Epidermal melanocyte (primary cell): ENCODE results near the gene CCDC50.
A peak's percentile ranks its signal among the peaks of the same experiment; 100 is the strongest.

Source experiments
- DNase-seq: peaks from one replicate; pipeline ENCODE4 v3.0.0; 2011; ENCODE audit warnings: low spot score; ENCODE audit not compliant: insufficient read length

CCDC50 gene

DNA sequence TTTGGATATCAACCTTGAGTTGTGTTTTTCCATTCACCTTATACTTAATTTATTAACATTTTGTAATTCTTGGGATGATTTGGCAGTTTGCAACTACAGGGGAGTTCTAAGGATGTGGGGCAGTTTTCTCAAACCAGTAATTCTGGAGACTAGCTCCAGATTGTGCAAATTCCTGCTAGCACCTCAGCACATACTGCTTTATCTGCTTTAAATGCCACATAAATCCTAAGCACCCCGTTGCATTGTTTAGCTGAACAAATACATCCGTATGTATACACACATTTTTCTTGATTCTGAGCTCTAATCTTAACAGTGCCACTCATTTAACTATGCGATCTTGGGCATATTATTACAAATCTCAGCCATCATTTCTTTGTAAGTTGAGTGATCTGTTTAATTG, 18.0 kb downstream of the CCDC50 start:
- DNase-seq: no peak

DNA sequence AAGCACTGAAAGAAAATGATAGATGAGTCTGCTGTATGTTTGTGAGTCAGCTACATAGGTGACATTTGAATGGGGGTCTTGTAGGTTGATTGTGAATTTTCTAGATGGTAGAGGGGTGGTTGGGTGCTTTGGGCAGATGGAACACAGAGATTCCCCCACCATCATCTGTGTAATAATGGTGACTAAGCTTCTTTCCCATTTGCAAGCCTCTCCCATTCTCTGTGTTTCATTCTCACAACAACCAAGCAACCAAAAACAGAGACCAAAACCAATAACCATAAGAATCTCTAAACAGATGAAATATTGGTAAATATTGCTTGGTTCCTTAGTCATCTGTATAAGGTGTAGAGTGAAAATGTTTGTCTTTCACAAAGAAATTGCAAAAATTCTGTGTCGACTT, 18.9 kb downstream of the CCDC50 start:
- no peak for DNase-seq

DNA sequence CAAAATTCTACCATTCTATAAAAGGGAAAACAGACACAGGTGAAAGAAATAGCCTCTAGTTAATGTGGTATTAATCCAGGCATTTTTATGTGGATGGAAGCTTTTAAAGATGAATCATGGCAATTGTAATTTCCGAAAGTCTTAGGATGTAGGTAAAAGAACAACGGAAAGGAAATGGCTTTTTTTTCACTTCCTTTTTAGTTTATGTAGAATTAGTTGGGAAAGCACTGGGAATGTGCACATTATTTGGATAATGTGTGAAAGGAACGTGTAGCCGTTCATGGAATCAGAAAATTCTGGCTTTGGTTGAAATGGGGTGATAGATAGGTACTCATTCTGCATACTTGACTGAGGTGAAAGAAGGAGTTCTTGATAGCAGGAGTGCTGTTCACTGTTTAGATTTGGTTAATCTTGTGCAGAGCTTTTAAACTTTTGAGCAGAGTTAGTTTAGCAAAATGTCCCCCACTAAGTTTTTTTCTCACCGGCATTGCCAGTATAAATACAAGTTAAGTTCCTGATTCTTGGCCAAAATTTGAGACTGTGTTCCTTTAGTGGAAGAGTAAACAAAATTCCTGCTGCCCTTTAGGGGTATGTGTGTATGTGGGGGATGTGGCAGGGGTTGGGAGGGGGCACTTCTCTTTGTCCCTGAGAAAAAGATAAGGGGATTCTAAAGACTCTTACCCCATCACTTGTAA, 21.3 kb downstream of the CCDC50 start:
- DNase-seq: no peak

DNA sequence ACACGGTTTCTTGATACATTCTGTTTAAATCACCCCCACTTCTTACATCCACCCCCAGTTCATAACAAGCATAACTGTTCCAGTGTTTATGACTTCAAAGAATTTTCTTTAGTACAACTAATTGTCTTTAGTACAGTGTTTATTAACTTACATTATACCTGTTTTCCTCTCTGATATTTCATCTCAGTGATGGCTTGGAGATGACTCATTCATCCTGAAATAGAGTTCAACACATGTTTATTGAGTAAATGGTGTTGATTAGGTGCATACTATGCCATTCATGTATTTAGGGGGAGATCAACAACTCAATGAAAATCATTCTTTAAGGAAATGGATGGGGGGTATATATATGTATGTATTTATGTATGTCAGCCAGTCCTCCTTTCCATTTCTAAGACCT, 22.8 kb downstream of the CCDC50 start:
- DNase-seq: no peak

DNA sequence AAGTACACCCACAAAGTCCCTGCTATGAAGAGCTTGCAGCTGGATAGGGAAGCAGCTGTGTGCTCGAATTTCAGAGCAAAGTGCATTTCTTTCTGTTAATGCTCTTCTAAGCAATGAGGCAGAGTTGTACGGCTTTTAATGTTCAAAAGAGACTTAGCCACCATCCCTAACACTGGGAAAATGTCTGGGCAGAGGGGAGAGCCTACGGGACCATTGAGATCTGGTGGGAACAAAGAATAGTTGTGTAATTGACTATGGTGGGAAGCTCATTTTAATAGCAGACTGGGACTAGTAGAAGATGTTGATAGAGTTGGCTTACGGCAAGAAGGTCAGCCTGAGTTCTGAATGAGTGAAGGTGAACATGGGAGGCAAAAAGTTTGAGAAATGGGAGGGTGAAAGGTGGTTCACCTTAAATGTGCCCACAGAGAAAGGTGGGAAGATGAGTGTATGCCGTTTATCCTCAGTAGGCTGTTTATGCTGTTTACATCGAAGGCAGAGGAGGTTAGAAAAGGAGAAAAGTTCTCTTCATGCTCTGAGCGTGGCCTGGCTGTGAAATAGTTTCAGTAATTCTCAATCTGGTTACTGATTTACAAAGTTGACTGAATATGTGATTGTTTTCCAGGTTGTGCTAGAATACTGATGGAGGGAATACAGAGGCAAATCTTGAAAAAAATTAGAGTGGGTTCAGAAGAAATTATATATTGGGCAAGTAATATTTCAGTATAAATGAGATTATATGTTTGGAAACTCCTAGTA, 24.0 kb downstream of the CCDC50 start:
- no peak for DNase-seq

DNA sequence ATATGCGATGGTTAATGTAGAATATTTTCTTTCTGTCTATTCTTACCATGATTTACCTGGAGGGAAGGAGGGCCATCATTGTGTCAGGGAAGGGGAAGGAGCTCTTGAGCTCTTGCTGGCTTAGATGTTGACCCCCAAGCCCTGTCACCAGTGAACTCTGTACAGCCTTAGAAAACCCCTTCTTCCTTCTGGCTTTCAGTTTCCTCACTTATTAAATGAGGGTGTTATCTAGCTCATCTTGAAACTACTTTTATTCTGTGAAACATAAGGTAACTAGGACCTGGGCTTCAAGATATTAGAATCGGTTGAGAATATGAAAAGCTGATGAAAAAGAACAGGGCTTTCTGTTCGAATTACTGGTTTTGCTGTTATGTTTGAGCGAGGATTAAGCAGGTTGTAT, 26.2 kb downstream of the CCDC50 start:
- no peak for DNase-seq

DNA sequence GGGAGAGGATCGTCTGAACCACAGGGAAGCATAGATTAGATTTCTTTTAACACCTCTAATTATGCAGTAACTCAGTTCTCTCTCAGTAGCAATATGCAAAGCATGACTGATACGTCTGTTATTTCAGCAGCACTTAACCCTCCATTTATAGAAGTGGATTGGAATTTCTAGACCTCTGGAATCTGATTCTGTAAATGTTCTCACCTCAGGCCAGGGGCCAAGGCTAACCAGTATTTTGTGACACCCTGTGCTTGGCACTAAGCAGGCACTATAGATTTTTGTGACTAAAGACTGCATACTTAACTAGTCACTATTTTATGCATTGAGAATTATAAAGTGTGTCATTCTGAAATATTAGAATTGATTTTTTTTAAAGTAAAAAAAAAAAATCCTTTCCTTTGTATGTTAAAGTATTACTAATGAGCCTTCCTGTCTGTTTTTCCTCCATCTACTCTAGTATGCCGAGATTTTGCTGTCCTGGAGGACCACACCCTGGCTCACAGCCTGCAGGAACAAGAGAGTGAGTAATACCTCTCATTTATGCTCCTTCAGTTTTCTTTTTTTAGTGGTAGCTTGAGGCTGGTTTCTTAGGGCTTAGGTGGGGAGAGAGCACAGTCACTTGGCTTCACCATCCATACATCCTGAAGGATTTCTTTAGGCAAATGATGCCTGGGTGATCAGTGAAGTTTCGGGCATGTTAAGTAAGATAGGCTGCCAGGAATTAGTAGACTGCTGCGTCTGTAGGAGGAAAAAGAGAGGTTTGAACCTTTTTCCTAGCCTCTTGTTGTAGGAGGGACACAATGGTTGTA, 27.6 kb downstream of the CCDC50 start:
- no peak for DNase-seq

DNA sequence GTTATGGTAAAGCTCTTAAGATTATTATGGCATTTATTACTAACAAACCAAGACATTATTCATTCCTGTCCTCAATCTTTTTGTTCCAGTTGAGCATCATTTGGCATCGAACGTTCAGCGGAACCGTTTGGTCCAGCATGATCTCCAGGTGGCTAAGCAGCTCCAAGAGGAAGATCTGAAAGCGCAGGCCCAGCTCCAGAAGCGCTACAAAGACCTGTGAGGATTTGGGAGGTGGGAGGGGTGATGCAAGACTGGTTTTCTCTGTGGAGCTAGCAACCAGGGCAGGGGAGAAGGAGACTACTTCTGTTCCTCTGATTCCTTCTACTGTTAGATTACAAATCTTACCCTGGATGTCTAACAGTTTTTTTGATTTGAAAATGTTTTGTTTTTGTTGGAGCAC, 28.7 kb downstream of the CCDC50 start:
- no peak for DNase-seq

DNA sequence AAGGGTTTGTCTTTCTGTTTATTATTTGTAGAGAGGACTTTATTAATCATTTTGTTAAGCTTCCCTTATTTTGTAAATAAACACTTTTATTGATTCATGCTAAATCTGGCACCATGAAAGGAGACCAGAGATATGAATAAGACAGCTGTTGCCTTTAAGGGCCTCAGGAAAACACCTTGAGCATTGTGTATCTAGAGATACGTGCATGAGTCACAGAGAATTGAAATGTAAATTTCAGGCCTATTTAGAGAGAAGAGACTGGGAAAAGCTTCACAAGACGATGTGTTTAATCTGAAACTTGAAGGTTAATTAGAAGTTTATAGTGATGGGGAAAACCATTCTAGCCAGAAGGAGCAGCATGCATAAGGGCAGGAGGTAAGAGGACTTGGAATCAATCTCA, 29.7 kb downstream of the CCDC50 start:
- DNase-seq: no peak

DNA sequence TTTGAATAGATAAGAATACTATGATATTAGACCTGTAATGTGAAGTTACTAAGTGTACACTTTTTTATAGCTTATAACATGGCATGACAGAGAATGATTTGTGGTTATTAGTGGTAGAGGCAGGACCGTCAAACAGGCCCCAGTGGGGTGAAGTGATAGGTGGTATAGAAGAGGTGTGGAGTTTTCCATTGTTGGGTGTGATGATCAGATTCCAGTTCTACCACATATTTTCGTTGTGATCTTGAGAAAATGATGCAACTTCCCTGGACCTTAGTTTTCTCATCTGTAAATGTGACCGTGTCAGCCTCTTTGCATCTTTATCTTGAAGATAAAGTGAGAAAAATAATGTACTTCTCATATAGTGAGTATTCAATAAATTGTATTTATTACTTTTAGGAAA, 31.4 kb downstream of the CCDC50 start:
- DNase-seq: no peak

DNA sequence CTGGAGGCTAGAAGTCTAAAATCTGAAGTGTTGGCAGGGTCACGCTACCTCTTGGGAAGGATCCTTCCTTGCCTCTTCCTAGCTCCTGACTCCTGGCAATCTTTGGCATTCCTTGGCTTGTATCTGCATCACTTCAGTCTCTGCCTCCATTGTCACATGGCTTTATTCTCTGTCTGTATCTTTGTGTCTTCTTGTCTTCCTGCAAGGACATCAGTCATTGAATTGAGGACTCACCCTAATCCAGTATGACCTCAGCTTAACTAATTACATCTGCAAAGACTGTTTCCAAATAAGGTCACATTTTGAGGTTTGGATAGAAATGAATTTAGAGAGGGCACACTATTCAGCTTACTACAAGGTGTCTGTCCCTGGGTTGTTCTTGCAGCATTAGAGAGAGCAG, 32.3 kb downstream of the CCDC50 start:
- no peak for DNase-seq

DNA sequence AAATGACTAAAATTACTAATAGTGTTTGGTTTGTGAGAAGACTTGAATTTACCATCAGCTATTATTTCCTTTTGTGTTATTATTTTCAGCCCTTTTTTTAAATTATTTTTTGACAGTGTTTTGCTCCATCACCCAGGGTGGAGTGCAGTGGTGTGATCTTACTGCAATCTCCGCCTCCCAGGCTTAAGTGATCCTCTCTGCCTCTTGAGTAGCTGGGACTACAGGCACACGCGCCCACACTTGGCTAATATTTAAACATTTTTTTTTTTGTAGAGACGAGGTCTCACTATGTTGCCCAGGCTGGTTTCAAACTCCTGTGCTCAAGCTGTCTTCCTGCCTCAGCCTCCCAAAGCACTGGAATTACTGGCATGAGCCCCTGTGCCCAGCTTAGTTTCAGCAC, 32.8 kb downstream of the CCDC50 start:
- no peak for DNase-seq

DNA sequence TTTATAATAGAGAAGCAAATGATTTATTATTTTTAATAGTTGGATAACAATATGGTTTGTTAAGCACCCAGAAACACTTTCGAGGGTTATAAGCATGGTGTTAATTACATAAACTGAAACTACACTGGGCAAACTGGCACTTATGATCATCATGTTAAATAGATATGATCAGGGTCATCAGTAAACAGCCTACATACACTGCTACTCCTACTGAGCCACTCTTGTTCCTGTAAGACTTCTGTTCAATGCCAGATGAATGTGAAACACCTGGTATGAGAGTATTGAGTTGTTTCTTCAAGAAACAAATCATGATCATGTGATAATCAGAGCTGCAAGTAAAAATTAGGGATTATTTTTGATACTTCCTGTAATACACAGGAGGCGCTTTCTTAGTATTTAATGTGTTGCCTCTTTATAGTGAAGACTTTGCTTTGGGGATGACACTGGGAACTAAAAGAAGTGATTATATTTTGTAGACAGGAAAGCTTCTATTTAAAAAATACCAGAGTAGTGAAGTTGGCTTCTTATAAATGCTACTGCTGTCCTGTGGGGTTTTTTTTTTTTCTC, 33.4 kb downstream of the CCDC50 start:
- DNase-seq: no peak

DNA sequence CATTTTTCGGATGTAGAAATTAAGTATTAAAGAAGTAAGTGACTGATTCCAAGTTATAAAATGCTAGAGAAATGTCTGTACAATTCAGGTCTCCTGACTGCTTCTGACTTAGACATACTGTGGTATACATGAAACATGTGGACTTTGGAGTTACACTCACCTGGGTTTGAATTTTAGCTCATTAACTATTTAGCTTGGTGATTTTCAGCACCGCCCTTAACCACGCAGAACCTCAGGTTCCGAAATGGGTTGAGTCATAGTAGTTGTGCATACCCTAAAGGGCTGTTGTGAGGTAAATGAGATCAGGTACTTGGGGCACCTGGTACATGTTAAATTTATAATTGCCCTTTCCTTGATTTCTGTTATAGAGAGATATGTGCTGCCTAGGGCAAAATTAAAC, 34.0 kb downstream of the CCDC50 start:
- DNase-seq: no peak

DNA sequence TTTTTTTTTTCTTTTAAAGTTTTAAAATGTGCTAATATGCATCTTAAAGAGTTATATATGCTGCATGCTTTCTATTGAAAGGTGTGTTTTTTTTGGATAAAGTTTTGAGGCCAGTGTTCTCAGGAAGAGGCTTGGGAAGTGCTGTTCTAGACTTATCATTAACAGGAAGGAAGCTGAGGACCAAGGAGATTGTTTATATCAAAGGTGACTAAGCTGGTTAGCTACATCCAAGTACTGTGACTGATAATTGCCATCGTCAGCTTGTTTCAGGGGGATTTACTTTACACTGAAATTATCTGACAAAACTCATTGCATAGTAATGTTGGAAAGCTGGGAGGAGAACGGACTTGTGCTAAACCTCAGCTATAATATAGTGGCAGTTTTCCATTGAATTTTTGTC, 37.5 kb downstream of the CCDC50 start:
- no peak for DNase-seq

DNA sequence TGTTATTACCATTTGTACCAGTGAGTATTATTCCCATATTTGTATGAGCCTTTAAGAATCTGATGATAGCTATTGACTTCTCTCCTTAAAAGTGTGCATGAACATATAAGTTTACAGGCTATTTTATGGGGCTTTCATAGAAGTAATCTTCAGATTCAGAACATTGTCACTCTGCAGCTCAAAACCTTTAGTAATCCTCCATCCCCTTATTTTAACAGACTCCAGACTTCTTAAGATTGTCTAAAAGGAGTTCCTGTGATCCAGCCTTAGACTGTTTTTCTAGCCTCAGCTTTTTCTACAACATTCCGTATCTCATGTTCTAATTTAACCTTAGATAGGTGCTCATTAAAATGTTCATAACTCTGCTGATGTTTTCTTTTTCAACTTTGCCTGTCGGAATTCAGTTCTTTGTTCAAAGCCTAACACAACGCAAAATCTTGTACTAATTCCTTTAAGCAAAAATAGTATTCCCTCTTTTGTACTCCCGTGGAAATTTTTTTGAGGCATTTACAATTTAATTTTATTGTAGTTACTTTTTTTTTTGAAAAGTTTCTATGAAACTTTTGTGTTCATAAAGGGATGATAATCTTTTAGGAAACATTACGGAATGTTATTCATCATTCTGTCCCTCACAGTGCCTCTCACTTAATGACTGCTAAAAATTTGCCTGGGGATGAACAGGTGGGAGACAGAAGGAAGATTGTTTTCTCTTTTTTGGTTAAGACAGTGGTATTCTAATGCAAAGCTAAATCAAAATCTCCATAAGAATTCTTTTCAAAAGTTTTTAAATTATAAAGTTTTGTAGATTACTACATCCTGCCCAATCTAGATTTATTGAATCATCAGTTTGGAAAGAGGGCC, 39.8 kb downstream of the CCDC50 start:
- no peak for DNase-seq

DNA sequence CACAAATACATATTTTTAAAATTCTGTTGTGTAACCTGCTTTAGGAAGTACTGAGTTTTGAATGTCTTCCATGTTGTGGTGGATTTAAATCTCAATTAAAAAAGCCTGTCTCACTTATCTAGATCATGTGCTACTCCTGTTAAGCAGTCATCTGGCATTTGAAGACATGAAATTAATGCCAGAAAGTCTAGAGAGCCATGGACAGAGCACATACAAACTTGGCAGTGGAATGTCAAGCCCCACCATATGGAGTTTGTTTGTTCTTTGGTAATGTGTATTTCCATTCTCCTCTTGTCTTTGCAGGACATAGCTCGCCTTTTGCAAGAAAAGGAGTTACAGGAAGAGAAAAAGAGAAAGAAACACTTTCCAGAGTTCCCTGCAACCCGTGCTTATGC, 40.4 kb downstream of the CCDC50 start:
- DNase-seq: peak; percentile 32

DNA sequence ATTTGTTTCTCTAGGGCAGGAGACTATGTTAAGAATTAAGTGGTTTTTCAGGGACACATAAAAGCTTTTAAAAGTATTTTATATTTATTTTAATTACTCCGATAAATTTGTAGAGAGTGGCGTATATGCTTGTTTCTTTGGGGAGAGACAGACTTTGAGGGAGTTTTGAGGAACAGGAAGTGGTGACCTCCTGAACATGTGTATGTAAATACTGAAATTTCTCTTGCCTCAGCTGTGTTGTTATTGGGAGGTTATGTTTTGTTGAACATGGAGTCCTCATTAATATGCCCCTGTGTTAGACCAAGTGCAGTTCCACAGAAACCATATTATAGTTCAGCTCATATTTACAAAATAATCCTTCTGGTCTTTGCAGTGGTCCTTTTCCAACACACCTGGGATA, 42.9 kb downstream of the CCDC50 start:
- no peak for DNase-seq

DNA sequence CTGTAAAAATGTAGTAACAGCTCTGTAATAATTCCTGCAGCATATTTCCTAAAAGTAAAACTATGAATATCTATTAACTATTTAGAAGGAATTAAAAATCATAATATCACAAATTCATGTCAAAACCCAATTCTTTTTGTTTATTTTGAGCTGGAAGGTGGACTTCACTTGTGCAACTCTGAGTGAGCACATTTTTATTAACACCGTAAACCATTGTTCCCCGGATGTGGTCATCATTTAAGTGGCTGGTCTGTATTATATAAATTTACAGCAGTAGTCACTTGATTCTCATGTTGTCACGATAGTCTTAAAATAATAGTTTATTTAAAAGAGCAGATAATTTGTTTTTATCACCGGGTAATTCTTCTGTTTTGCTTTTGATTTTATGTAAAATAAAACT, 44.1 kb downstream of the CCDC50 start:
- DNase-seq: no peak

DNA sequence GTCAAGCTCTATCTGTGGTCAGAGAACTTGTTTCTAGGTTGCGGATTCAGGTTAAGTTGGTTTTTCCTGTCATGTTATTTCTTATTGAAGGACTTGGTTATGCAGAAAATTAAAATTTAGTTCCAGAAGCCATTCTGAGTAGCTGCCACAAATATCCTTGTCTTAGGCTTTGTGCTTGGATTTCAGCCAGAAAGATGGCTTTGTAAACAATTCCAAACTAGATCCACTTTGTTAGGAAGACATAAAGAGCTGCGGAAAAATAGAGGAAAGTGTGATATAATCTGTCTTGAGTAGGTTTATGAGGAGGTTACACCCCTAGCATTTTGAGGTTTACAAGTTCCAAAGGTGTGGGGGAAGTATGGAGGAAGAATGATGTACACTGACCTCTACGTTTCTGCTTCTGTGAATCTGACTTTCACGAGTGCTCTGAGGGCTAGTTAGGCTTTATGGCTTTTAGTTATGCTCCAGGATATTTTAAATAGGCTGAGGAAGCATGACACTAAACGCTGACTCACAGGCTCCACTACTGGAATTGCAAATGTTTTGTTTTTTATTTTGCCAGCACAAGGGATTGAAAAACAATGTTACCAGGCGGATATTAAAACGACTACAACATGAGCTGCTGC, 47.4 kb downstream of the CCDC50 start:
- peak; percentile 44 for DNase-seq
